Naive thymus-derived CD4-positive, alpha-beta T cell (primary cell): ENCODE results near the gene VSTM1. TPM values are rescaled to one million over a fixed set of nuclear protein-coding genes. Genes with fewer than 3 reads are reported as not detected.
A peak's percentile ranks its signal among the peaks of the same experiment; 100 is the strongest.
"Not testable (repeated sequence)": the region's sequence is repeated elsewhere in the genome, so short reads cannot be mapped to it uniquely, and the experiment has no call there.

Experiments
- ATAC-seq: fragments of 150-1000 bp; cut with Tn5 transposase; 2 replicates; pipeline ENCODE4 v1.10.0; 2021; ENCODE audit warnings: mild to moderate bottlenecking, moderate library complexity
- CTCF ChIA-PET: fragments of 350-600 bp; sonication (Branson Sonifier 250); formaldehyde crosslinking; loops from one replicate; lab custom pipeline; 2021; ENCODE audit warnings: antibody characterized with exemption; lab: Charles Lee
- POLR2A ChIA-PET: fragments of 350-600 bp; sonication (Branson Sonifier 250); formaldehyde crosslinking; loops from one replicate; lab custom pipeline; 2021; ENCODE audit warnings: antibody characterized with exemption, inconsistent platforms; lab: Charles Lee
- DNase-seq, 9 donors: peaks; one replicate each; pipeline versions ENCODE4 v3.0.0 to v3.0.0-alpha.2; 2020 to 2022; ENCODE audit warnings: mixed read lengths in 1 of 9
- H3K27ac ChIP-seq: one replicate; pipeline ENCODE4 v1.7.0; 2013; ENCODE audit warnings: mild to moderate bottlenecking, low read depth, low read length, moderate library complexity
- H3K27me3 ChIP-seq, 2 donors: one replicate each; pipeline ENCODE4 v1.7.0; 2013; ENCODE audit warnings: low read length in 2 of 2, mild to moderate bottlenecking in 2 of 2, moderate library complexity in 2 of 2; ENCODE audit not compliant: control insufficient read depth in 2 of 2, insufficient read depth in 2 of 2
- H3K36me3 ChIP-seq, 3 experiments: 1 replicate in 2 of 3; 2 replicates in 1 of 3; pipeline ENCODE4 v1.7.0; 2013; ENCODE audit warnings: low read length in 3 of 3, mild to moderate bottlenecking in 3 of 3, moderate library complexity in 1 of 3; ENCODE audit not compliant: insufficient read depth in 3 of 3, control insufficient read depth in 2 of 3
- H3K4me1 ChIP-seq, 2 donors: one replicate each; pipeline ENCODE4 v1.7.0; 2013; ENCODE audit warnings: low read length in 2 of 2, mild to moderate bottlenecking in 2 of 2, moderate library complexity in 1 of 2; ENCODE audit not compliant: control insufficient read depth in 2 of 2, insufficient read depth in 2 of 2
- H3K4me3 ChIP-seq: 2 replicates; pipeline ENCODE4 v1.7.0; 2013; ENCODE audit warnings: mild to moderate bottlenecking, low read length
- H3K9me3 ChIP-seq, 3 experiments: 1 replicate in 2 of 3; 2 replicates in 1 of 3; pipeline ENCODE4 v1.7.0; 2013; ENCODE audit warnings: low read length in 3 of 3; ENCODE audit not compliant: control insufficient read depth in 2 of 3
- H3K27ac Mint-ChIP-seq, 9 donors: one replicate each; pipeline ENCODE4 v1.8.0; 2020 to 2022; ENCODE audit warnings: mixed read lengths in 9 of 9, mild to moderate bottlenecking in 8 of 9, moderate library complexity in 5 of 9, inconsistent platforms in 2 of 9
- H3K27me3 Mint-ChIP-seq, 5 donors: one replicate each; pipeline ENCODE4 v1.8.0; 2021 to 2022; ENCODE audit warnings: mixed read lengths in 5 of 5, mild to moderate bottlenecking in 1 of 5
- H3K36me3 Mint-ChIP-seq, 5 donors: one replicate each; pipeline ENCODE4 v1.8.0; 2020 to 2022; ENCODE audit warnings: mixed read lengths in 5 of 5, mild to moderate bottlenecking in 3 of 5, inconsistent platforms in 1 of 5
- H3K4me1 Mint-ChIP-seq, 7 donors: one replicate each; pipeline ENCODE4 v1.8.0; 2020 to 2022; ENCODE audit warnings: mixed read lengths in 7 of 7, mild to moderate bottlenecking in 3 of 7, inconsistent platforms in 1 of 7
- H3K4me3 Mint-ChIP-seq, 10 donors: one replicate each; pipeline ENCODE4 v1.8.0; 2020 to 2022; ENCODE audit warnings: mild to moderate bottlenecking in 10 of 10, mixed read lengths in 10 of 10, moderate library complexity in 6 of 10, inconsistent platforms in 2 of 10
- H3K9me3 Mint-ChIP-seq, 11 donors: one replicate each; pipeline ENCODE4 v1.8.0; 2020 to 2022; ENCODE audit warnings: mixed read lengths in 11 of 11, mild to moderate bottlenecking in 4 of 11, inconsistent platforms in 1 of 11, moderate library complexity in 1 of 11
- intact Hi-C, 2 donors: fragments of 100-400 bp; cut with micrococcal nuclease; formaldehyde crosslinking; loops; one replicate each; pipeline ENCODE4 v1.15.1; 2023
- polyA plus RNA-seq, 2 donors: library from polyadenylated mRNA; unstranded; fragments of 300-500 nt; fragmentation: Illumina TruSeq; gene quantifications; one replicate each; pipeline ENCODE4 v1.2.3, GENCODE V29; 2021
- total RNA-seq, 6 experiments: library from RNA in 5 of 6; stranded (reverse) in 5 of 6; gene quantifications; 1 replicate in 5 of 6; 2 replicates in 1 of 6; pipeline ENCODE4 v1.2.3 and lab custom pipeline; 2021 to 2026

Gene VSTM1
- total and polyA plus RNA-seq, 7 experiments from 2014 or later, result 1.7 to 2.1 TPM; not detected in 5

DNA sequence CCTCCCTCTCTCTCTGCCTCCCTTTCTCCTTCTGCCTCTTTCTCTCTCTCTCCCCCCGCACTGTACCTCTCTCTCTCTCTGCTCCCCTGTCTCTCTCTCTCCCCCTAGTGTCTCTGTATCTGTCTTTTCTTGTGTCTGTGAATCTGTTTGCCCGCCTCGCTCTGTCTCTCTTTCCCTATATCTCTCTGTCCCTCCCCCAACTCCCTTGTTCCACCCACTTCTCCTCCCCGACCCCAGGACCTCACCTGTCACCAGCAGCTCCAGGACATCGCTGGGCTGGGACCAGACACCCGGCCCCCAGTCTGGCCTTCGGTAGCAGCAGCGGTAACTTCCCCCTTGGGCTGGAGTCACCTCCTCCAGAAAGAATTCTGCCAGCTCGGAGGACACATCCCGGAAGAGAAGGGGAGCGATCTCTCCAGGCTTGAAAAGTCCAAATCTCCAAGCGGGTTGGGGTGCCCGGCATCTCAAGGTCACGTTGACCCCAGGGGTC lies 33.0 kb upstream of the VSTM1 start:
- H3K9me3 Mint-ChIP-seq, result peaks cover 0 to 5% (median 0%) of the 10 kb centered on the region in 11 donors
- Histone ChIP-seq H3K4me3 (no peak overlapping the region), H3K36me3 (no peaks in the 10 kb centered on the region), H3K27ac (peak overlapping the region; percentile 14), H3K27me3 (no peaks in the 10 kb centered on the region), H3K4me1 (peaks cover 7 to 11% of the 10 kb centered on the region in 2 donors), H3K9me3 (no peaks in the 10 kb centered on the region)
- POLR2A ChIA-PET, result interaction anchor here (0.6 to 1.3 kb wide), 2 partner anchors 18 to 63 kb away, joined by 3 to 4 read pairs; partner anchors contain the start of genes LENG1, PRPF31 and TFPT
- peak in 3 of 9 donors; percentile 29 to 43 (median 41) for DNase-seq
- peaks cover 0 to 3% (median 0%) of the 10 kb centered on the region in 5 donors for H3K36me3 Mint-ChIP-seq
- intact Hi-C loops, result loop anchor here in 1 of 2 donors (1.0 to 2.0 kb wide), 2 partner anchors 18 to 254 kb away; partner anchors contain the start of genes PRPF31 and TFPT
- H3K4me1 Mint-ChIP-seq, result peaks cover 9 to 30% (median 20%) of the 10 kb centered on the region in 7 donors
- CTCF ChIA-PET, result interaction anchor here (0.7 kb wide), 1 partner anchor 13 kb away, joined by 3 read pairs; no protein-coding TSS in a partner anchor
- peak overlapping the region in 9 of 10 donors; percentile 5 to 87 (median 70) for H3K4me3 Mint-ChIP-seq
- H3K27me3 Mint-ChIP-seq, result peaks cover 6 to 24% (median 15%) of the 10 kb centered on the region in 5 donors
- peak; percentile 46 for ATAC-seq
- H3K27ac Mint-ChIP-seq, result peak overlapping the region; percentile 7 to 80 (median 60)

- intact Hi-C loops, result loop anchor here in 1 of 2 donors (1.0 to 2.0 kb wide), 2 partner anchors 19 to 254 kb away; partner anchors contain the start of genes PRPF31 and TFPT
- not testable (repeated sequence) for H3K27me3 ChIP-seq, H3K36me3 ChIP-seq, H3K9me3 Mint-ChIP-seq, H3K36me3 Mint-ChIP-seq, H3K9me3 ChIP-seq
- ATAC-seq (peak; percentile 82), DNase-seq (peak in 8 of 9 donors; percentile 35 to 51 (median 38))
- H3K4me1 ChIP-seq, result peaks cover 7 to 11% of the 10 kb centered on the region in 2 donors
- ChIA-PET POLR2A (interaction anchor here (0.5 to 1.3 kb wide), 6 partner anchors 9 to 229 kb away, joined by 3 to 4 read pairs (median 3); partner anchors contain the start of genes LENG1, MYADM, PRPF31 and TFPT), CTCF (interaction anchor here (0.5 to 0.7 kb wide), 2 partner anchors 71 to 72 kb away, joined by 3 to 4 read pairs; no protein-coding TSS in a partner anchor)
- peak overlapping the region; percentile 6 for H3K27ac ChIP-seq
- Mint-ChIP-seq H3K4me3 (peak overlapping the region; percentile 49 to 87 (median 82)), H3K27me3 (peaks cover 8 to 24% (median 15%) of the 10 kb centered on the region in 5 donors), H3K4me1 (peaks cover 9 to 26% (median 17%) of the 10 kb centered on the region in 7 donors), H3K27ac (peak overlapping the region in 7 of 9 donors; percentile 19 to 80 (median 71))
- peak overlapping the region; percentile 42 for H3K4me3 ChIP-seq
These were observed 32.3 kb upstream of the VSTM1 start for GRCh38 chr19:54095859-54096616.

GRCh38 chr19:54095136-54095858 lies 31.6 kb upstream of the VSTM1 start:
- peaks cover 0 to 3% (median 0%) of the 10 kb centered on the region in 5 donors for H3K36me3 Mint-ChIP-seq
- peaks cover 8 to 24% (median 16%) of the 10 kb centered on the region in 5 donors for H3K27me3 Mint-ChIP-seq
- Histone ChIP-seq H3K4me1 (peaks cover 7 to 11% of the 10 kb centered on the region in 2 donors), H3K4me3 (peak overlapping the region; percentile 42), H3K36me3 (no peaks in the 10 kb centered on the region), H3K9me3 (no peaks in the 10 kb centered on the region), H3K27ac (peak overlapping the region; percentile 6), H3K27me3 (no peaks in the 10 kb centered on the region)
- intact Hi-C loops, result no loop called here
- CTCF ChIA-PET, result interaction anchor here (0.5 to 0.7 kb wide), 2 partner anchors 70 to 71 kb away, joined by 3 to 4 read pairs; no protein-coding TSS in a partner anchor
- H3K4me3 Mint-ChIP-seq, result peak overlapping the region in 6 of 10 donors; percentile 25 to 87 (median 78)
- no peak overlapping the region for H3K27ac Mint-ChIP-seq
- DNase-seq (no peak), ATAC-seq (no peak)
- H3K9me3 Mint-ChIP-seq, result peaks cover 0 to 5% (median 0%) of the 10 kb centered on the region in 11 donors
- peaks cover 9 to 25% (median 15%) of the 10 kb centered on the region in 7 donors for H3K4me1 Mint-ChIP-seq
- POLR2A ChIA-PET, result interaction anchor here (0.5 to 0.8 kb wide), 5 partner anchors 9 to 228 kb away, joined by 3 to 4 read pairs (median 3); partner anchors contain the start of genes MYADM and TSEN34

DNA sequence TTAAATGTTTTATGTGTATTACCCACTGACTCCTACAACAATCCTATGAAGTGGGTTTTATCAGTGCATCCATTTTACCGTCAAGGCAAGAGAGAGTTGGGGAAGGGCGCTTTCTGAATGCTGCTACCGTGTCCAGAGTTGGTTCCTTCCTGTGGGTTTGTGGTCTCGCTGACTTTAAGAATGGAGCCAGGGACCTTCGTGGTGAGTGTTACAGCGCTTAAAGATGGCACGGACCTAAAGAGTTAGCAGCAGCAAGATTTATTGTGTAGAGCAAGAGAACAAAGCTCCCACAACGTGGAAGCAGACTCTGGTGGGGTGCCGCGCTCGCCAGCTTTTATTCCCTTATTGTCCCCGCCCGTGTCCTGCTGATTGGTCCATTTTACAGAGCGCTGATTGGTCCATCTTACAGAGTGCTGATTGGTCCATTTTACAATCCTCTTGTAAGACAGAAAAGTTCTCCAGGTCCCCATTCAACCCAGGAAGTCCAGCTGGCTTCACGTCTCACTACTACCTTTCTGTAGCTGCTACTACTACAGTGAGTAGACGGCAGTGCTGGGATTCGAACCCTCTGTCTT lies 30.8 kb upstream of the VSTM1 start:
- ChIA-PET CTCF (no interaction called here), POLR2A (interaction anchor here (0.6 to 0.7 kb wide), 2 partner anchors 10 to 96 kb away, joined by 3 read pairs; partner anchors contain the start of gene TSEN34)
- no peak overlapping the region for H3K4me3 ChIP-seq
- H3K36me3 Mint-ChIP-seq, result peaks cover 0 to 3% (median 0%) of the 10 kb centered on the region in 5 donors
- H3K4me1 ChIP-seq, result peaks cover 7 to 11% of the 10 kb centered on the region in 2 donors
- intact Hi-C loops, result no loop called here
- ATAC-seq (no peak), DNase-seq (no peak)
- peaks cover 0 to 5% (median 0%) of the 10 kb centered on the region in 11 donors for H3K9me3 Mint-ChIP-seq
- no peak overlapping the region for H3K27ac ChIP-seq
- H3K36me3 ChIP-seq, result no peaks in the 10 kb centered on the region
- peak overlapping the region in 5 of 10 donors; percentile 25 to 82 (median 35) for H3K4me3 Mint-ChIP-seq
- peaks cover 9 to 25% (median 15%) of the 10 kb centered on the region in 7 donors for H3K4me1 Mint-ChIP-seq
- no peaks in the 10 kb centered on the region for H3K9me3 ChIP-seq
- no peaks in the 10 kb centered on the region for H3K27me3 ChIP-seq
- H3K27ac Mint-ChIP-seq, result no peak overlapping the region
- peaks cover 8 to 24% (median 16%) of the 10 kb centered on the region in 5 donors for H3K27me3 Mint-ChIP-seq

DNA sequence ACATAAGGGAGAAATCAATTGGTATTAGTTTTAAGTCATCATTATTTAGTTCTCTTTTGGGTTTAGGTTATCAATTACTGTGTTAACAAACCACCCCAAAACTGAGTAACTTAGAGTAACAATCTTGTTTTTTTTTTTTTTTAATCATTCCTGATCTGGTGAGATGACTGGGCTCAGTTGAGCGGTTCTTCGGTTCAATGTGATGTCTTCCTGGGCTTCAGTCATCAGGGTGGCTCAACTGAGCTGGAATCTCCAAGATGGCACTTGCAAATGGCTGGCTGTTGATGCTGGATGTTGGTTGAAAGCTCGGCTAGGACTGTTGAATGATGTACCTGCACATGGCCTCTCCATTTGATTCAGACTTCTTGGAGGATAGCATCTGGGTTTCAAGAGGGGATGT lies 20.7 kb upstream of the VSTM1 start:
- intact Hi-C loops, result no loop called here
- peaks cover 0 to 7% (median 0%) of the 10 kb centered on the region in 3 experiments for H3K9me3 ChIP-seq
- POLR2A ChIA-PET, result no interaction called here

More for the DNA sequence above, 20.7 kb upstream of the VSTM1 start:
- CTCF ChIA-PET, result no interaction called here
- H3K4me3 Mint-ChIP-seq, result no peak overlapping the region
- H3K9me3 Mint-ChIP-seq, result peaks cover 0 to 43% (median 10%) of the 10 kb centered on the region in 11 donors
- ATAC-seq (no peak), DNase-seq (no peak)
- no peaks in the 10 kb centered on the region for H3K4me1 Mint-ChIP-seq
- no peaks in the 10 kb centered on the region for H3K27me3 ChIP-seq
- peak overlapping the region in 1 of 9 donors; percentile 30 for H3K27ac Mint-ChIP-seq
- no peak overlapping the region for H3K4me3 ChIP-seq
- H3K36me3 Mint-ChIP-seq, result peaks cover 0 to 3% (median 0%) of the 10 kb centered on the region in 5 donors
- H3K36me3 ChIP-seq, result no peaks in the 10 kb centered on the region
- no peaks in the 10 kb centered on the region for H3K4me1 ChIP-seq
- H3K27me3 Mint-ChIP-seq, result peaks cover 0 to 14% (median 5%) of the 10 kb centered on the region in 5 donors
- no peak overlapping the region for H3K27ac ChIP-seq
